ENCODE results near the gene CDKN1C.
A peak's percentile ranks its signal among the peaks of the same experiment; 100 is the strongest.

Gene CDKN1C

GRCh38 chr11:2858995-2859698 lies 26.4 kb downstream of the CDKN1C start:
- TF ChIP-seq REST (IDR thresholded peaks at IDR 0.05; ENCODE audit: low read depth) (no peak), CEBPB (IDR thresholded peaks at IDR 0.05) (no peak), MAX (IDR thresholded peaks at IDR 0.05) (peak; percentile 56; the same call in 1 of the 2 replicates), ZBTB7A (IDR thresholded peaks at IDR 0.05; ENCODE audit: low read depth) (no peak), EP300 (IDR thresholded peaks at IDR 0.05; ENCODE audit: borderline replicate concordance) (no peak)

DNA sequence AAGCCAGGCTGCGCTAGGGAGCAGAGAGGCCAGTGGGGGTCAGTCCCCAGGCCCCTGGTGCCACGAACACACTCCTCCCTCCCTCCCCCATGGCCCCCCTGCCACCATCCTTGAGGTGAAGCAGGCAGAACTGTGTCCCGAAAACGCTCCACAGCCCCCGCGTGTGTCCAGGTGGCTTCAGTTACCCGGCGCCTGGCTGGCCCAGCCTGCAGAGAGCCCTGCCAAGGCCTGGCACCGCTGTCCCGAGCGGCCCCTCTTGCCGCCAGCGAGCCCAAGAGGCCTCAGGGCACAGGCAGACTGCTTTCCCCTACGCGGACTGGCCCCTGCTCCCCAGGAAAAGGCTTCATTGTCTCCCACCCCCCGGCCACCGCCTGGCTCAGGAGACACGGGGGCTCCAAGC lies 27.7 kb downstream of the CDKN1C start:
- TF ChIP-seq FOXM1 (IDR thresholded peaks at IDR 0.05; ENCODE audit: borderline replicate concordance, low read depth), result no peak
- TF ChIP-seq CEBPB (IDR thresholded peaks at IDR 0.05), result no peak
- no peak for TF ChIP-seq TEAD4 (IDR thresholded peaks at IDR 0.05)
- no peak for TF ChIP-seq NFIC (IDR thresholded peaks at IDR 0.05)
- no peak for TF ChIP-seq TAF1 (IDR thresholded peaks at IDR 0.05; ENCODE audit: low read depth)
- TF ChIP-seq YY1 (IDR thresholded peaks at IDR 0.05; ENCODE audit: low read depth), result no peak
- TF ChIP-seq EP300 (IDR thresholded peaks at IDR 0.05; ENCODE audit: borderline replicate concordance), result no peak

- TF ChIP-seq FOXM1 (IDR thresholded peaks at IDR 0.05; ENCODE audit: borderline replicate concordance, low read depth) (no peak), CEBPB (IDR thresholded peaks at IDR 0.05) (no peak), RAD21 (IDR thresholded peaks at IDR 0.05; ENCODE audit: low read depth) (no peak), USF1 (IDR thresholded peaks at IDR 0.05) (no peak)
Measured at GRCh38 chr11:2857276-2857675, 28.3 kb downstream of the CDKN1C start.

DNA sequence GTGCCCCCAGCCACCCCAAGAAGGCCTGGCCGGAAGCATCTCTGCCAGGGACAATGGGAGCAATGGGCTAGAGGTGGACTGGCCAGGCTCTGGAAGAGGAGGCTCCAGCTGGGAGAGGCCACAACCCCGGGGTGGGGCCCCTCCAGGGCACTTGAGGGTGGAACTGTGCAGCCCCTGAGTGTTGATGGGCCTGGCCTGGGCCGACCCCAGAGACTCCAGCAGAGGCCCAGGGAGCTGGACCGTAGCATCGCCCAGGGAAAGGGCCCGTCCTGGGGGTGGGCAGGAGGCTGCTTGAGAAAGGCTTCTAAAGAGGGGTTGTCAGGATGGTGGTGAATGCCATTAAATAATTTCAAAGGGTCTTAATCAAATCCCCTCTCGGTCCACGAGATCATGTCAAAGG lies 30.4 kb downstream of the CDKN1C start:
- TF ChIP-seq RAD21 (IDR thresholded peaks at IDR 0.05; ENCODE audit: low read depth) (no peak), MAX (IDR thresholded peaks at IDR 0.05) (no peak), FOXM1 (IDR thresholded peaks at IDR 0.05; ENCODE audit: borderline replicate concordance, low read depth) (no peak), REST (IDR thresholded peaks at IDR 0.05; ENCODE audit: low read depth) (no peak), TEAD4 (IDR thresholded peaks at IDR 0.05) (no peak), NFIC (IDR thresholded peaks at IDR 0.05) (no peak), CREB1 (IDR thresholded peaks at IDR 0.05; ENCODE audit: low read depth) (no peak), TCF12 (IDR thresholded peaks at IDR 0.05; ENCODE audit: low read depth) (no peak), CEBPB (IDR thresholded peaks at IDR 0.05) (no peak), USF1 (IDR thresholded peaks at IDR 0.05) (no peak), EGR1 (IDR thresholded peaks at IDR 0.05) (no peak), TAF1 (IDR thresholded peaks at IDR 0.05; ENCODE audit: low read depth) (no peak), ZBTB7A (IDR thresholded peaks at IDR 0.05; ENCODE audit: low read depth) (no peak), EP300 (IDR thresholded peaks at IDR 0.05; ENCODE audit: borderline replicate concordance) (no peak)

DNA sequence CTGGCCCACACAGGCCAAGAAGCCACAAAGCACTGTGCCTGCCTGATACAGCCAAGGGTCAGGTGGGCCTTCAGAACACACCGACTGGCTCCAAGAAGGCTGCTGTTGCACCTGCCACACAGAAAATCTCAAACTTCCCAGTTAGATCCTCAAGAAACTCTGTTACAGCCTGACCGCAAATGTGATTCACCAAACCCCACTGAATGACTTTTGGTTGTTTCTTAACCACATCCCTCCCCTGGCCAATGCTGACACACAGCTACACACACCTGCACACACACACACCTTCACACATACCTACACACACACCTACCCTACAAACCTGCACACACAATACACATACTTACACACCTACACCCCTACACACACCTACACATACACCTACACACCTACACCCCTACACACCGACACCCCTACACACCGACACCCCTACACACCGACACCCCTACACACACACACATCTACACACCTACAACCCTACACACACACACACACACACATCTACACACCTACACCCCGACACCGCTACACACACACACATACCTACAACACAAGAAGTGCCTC lies 31.5 kb downstream of the CDKN1C start:
- TF ChIP-seq EP300 (IDR thresholded peaks at IDR 0.05; ENCODE audit: borderline replicate concordance) (no peak), YY1 (IDR thresholded peaks at IDR 0.05; ENCODE audit: low read depth) (no peak), TCF12 (IDR thresholded peaks at IDR 0.05; ENCODE audit: low read depth) (no peak), MAX (IDR thresholded peaks at IDR 0.05) (no peak), RAD21 (IDR thresholded peaks at IDR 0.05; ENCODE audit: low read depth) (no peak), NFIC (IDR thresholded peaks at IDR 0.05) (no peak), REST (IDR thresholded peaks at IDR 0.05; ENCODE audit: low read depth) (no peak), TEAD4 (IDR thresholded peaks at IDR 0.05) (no peak), USF1 (IDR thresholded peaks at IDR 0.05) (no peak), EGR1 (IDR thresholded peaks at IDR 0.05) (no peak), CREB1 (IDR thresholded peaks at IDR 0.05; ENCODE audit: low read depth) (no peak), TAF1 (IDR thresholded peaks at IDR 0.05; ENCODE audit: low read depth) (no peak), CEBPB (IDR thresholded peaks at IDR 0.05) (no peak), ZBTB7A (IDR thresholded peaks at IDR 0.05; ENCODE audit: low read depth) (no peak)
